Measurements from ENCODE around the gene PES1.

PES1 gene

DNA sequence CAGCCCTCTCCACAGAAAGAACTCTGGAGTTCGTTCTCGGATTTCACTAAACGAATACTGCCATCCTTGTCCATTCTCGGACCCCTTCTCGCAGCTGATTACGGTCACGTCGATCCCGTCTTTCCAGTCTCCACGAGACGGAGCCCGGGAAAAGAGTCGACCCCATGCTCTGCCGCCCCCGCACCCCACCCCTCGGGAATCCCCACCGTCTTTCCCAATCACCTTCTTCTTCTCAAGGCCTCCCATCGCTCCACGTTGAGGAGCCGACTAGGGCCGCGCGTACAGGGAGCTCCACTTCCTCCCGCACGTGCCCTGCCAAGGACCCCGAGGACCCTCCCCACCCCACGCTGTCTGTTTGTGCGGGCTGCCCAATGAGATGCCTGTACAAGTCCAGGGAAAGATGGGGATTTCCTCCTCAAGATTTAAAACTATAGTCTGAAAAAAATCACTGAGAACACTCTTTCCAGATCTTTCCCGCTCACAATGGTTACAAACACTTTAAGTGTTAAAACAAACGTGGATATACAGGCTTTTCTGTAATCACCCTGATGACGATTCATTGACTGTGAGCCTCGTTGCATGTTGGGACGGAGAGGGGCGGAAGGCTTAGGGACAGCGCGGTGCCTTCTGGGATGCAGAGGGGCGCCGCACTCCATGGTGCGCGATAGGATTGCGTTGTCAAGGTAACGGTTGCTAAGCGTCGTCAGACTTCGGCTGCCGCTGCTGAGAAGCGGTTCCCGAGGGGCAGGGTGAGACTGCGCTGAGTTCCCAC, at the start of gene PES1:
TSS of gene PES1 (minus strand) at position 323 of the 772 bp plus-strand sequence. CDS start at position 246, 77 bp downstream.
- H3K4me3 ChIP-seq (ENCODE audit: low read length), result peak within 1 kb of the TSS; percentile 84
- TF ChIP-seq, protein P1, sequence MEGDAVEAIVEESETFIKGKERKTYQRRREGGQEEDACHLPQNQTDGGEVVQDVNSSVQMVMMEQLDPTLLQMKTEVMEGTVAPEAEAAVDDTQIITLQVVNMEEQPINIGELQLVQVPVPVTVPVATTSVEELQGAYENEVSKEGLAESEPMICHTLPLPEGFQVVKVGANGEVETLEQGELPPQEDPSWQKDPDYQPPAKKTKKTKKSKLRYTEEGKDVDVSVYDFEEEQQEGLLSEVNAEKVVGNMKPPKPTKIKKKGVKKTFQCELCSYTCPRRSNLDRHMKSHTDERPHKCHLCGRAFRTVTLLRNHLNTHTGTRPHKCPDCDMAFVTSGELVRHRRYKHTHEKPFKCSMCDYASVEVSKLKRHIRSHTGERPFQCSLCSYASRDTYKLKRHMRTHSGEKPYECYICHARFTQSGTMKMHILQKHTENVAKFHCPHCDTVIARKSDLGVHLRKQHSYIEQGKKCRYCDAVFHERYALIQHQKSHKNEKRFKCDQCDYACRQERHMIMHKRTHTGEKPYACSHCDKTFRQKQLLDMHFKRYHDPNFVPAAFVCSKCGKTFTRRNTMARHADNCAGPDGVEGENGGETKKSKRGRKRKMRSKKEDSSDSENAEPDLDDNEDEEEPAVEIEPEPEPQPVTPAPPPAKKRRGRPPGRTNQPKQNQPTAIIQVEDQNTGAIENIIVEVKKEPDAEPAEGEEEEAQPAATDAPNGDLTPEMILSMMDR (conservative IDR thresholded peaks at IDR 0.05; ENCODE audit: low read depth, low read length), result no peak
- peak; percentile 97 for DNase-seq (ENCODE audit: low read depth)

DNA sequence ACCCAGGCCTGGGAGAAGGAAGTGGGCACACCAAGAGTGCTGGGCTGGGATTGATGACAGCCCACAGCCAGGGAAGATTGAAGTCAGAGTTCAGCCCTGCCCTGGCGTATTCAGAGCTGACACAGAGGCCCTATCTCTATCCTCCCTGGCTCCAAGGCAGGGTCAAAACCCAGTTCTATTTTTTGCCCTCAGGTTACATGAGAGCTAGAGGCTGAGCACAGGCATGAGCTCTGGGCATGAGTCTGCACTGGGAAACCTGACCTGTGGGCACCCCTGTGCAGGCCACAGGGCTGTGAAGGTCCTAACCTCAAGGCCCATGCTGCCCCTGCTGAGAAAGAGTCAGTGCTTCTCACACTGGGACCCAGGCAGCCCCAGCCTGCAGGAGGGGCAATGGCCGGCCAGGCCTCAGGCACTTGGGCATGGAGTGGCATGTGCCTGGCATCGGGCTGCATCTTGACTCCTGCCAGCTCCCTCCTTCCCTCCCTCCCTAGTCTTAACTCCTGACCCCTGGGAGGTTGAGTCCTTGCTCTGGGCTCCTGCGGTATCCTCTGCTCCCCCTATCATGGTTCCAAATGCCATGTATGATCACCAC, 49.2 kb upstream of the PES1 start:
- TF ChIP-seq, protein P1 (conservative IDR thresholded peaks at IDR 0.05; ENCODE audit: low read depth, low read length), result no peak
- H3K4me3 ChIP-seq (ENCODE audit: low read length), result no peak overlapping the region
- DNase-seq (ENCODE audit: low read depth), result no peak

DNA sequence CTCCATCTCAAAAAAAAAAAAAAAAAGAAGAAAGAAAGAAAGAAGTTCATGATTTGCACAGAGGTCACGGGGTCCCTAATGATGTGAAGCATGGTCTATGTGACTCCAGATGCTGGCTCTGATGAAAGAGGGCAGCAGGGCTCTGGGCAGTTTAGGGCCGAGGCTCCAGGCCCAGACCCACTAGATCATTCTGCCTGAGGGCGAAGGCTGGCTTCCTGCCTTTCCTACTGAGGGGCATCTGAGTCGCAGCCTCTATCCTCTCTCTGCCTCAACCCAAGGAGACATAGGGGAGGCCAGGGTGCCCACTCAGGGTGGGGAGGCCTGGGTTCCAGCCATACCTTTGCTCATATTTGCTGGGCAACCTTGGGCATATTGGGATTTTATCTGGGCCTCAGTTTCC, 48.7 kb upstream of the PES1 start:
- H3K4me3 ChIP-seq (ENCODE audit: low read length), result no peak overlapping the region
- no peak for DNase-seq (ENCODE audit: low read depth)
- TF ChIP-seq, protein P1 (conservative IDR thresholded peaks at IDR 0.05; ENCODE audit: low read depth, low read length), result no peak

DNA sequence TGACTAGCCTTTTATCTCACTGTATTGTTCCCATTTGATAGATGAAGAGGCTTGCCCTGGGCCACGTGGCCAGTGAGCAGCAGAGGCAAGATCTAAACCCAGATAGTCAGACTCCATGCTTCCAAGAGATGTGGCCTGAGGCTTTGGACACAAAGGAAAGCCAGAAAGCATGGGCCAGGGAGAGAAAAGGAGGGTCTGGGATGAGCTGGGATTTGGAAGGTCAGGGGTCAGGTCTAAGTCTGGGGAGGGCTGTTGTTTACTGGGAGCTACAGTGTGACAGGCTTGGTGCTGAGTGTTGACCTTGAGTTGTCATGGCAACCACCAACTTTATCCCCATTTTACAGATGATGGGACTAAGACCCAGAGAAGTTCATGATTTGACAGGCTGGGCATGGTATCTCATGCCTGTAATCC, 46.0 kb upstream of the PES1 start:
- peak overlapping the region; percentile 64 for H3K4me3 ChIP-seq (ENCODE audit: low read length)
- TF ChIP-seq, protein P1 (conservative IDR thresholded peaks at IDR 0.05; ENCODE audit: low read depth, low read length), result no peak
- no peak for DNase-seq (ENCODE audit: low read depth)

DNA sequence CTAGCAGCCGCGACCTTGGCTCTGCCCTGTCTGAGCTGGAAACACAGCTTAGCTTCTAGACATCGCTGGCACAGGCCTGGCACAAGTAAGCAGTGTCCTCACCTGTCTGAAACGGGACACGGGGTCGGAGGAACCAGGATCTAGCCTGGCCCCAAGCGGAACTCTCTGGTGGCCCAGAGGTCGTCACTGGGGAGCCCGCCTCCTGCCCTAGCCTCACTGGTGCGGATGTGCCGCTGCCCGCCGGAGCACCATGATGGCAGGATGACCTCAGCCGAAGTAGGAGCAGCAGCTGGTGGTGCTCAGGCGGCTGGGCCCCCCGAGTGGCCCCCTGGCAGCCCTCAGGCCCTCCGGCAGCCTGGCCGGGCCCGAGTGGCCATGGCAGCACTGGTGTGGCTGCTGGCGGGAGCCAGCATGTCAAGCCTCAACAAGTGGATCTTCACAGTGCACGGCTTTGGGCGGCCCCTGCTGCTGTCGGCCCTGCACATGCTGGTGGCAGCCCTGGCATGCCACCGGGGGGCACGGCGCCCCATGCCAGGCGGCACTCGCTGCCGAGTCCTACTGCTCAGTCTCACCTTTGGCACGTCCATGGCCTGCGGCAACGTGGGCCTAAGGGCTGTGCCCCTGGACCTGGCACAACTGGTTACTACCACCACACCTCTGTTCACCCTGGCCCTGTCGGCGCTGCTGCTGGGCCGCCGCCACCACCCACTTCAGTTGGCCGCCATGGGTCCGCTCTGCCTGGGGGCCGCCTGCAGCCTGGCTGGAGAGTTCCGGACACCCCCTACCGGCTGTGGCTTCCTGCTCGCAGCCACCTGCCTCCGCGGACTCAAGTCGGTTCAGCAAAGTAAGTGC, 44.7 kb upstream of the PES1 start:
- DNase-seq (ENCODE audit: low read depth), result no peak
- peak overlapping the region; percentile 64 for H3K4me3 ChIP-seq (ENCODE audit: low read length)
- TF ChIP-seq, protein P1 (conservative IDR thresholded peaks at IDR 0.05; ENCODE audit: low read depth, low read length), result peak; percentile 7

DNA sequence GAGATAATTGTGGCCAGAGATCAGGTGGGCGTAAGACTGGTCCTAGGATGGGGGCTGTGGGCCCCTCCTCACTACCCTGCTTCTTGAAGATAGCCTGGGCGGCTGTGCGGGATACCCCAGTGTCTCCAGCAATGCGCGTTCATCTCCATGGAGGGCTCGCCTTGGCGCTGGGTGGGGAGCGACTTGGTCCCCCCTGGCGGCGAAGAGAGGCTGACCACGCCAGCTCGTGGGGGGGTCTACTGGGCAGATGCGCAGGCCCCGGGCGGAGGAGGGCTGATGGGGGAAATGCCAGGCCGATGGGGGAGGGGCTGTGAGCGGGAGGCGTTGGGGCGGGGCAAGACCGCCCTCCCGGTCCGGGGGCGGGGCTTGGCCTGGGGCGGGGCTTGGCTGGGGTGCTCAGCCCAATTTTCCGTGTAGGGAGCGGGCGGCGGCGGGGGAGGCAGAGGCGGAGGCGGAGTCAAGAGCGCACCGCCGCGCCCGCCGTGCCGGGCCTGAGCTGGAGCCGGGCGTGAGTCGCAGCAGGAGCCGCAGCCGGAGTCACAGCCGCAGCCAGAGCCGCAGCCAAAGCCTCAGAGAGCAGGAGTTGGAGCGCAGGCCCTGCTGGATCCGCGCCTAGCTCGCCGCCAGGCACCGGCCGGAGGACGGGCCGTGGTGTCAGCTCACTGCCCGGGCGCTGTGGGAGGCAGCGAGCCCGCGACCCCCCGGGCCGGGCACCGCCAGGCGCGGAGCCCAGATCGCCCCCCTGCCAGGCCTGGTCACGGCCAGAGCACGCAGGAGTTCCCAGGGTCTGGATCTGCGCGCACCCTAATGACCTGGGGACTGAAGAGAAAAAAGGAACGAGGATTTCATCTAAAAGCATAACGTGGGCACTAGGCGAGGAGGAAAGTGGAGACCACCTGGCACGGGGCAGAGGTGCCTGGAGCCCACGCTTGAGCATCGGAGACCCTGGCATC, 43.8 kb upstream of the PES1 start, which contains the start of gene SLC35E4:
TSS of gene SLC35E4 (plus strand) at position 509 of the 953 bp plus-strand sequence. CDS start 670 bp downstream, outside the sequence.
- TF ChIP-seq, protein P1 (conservative IDR thresholded peaks at IDR 0.05; ENCODE audit: low read depth, low read length), result no peak
- peak within 1 kb of the TSS; percentile 64 for H3K4me3 ChIP-seq (ENCODE audit: low read length)
- DNase-seq (ENCODE audit: low read depth), result no peak
